Measurements from ENCODE around the gene PKN3. TPM values are rescaled to one million over a fixed set of nuclear protein-coding genes. Genes with fewer than 3 reads are reported as not detected.

PKN3 gene
- total RNA-seq, 4 donors from 2014 or later, result 4.0 to 10.0 (median 7.6) TPM

GRCh38 chr9:128762671-128763449, 60.6 kb downstream of the PKN3 start:
- TF ChIP-seq POLR2A (IDR thresholded peaks at IDR 0.05; ENCODE audit: low read depth) (no peak), POLR2AphosphoS5 (IDR thresholded peaks at IDR 0.05) (no peak), EP300 (IDR thresholded peaks at IDR 0.05) (no peak)
- TF ChIP-seq, protein P1, sequence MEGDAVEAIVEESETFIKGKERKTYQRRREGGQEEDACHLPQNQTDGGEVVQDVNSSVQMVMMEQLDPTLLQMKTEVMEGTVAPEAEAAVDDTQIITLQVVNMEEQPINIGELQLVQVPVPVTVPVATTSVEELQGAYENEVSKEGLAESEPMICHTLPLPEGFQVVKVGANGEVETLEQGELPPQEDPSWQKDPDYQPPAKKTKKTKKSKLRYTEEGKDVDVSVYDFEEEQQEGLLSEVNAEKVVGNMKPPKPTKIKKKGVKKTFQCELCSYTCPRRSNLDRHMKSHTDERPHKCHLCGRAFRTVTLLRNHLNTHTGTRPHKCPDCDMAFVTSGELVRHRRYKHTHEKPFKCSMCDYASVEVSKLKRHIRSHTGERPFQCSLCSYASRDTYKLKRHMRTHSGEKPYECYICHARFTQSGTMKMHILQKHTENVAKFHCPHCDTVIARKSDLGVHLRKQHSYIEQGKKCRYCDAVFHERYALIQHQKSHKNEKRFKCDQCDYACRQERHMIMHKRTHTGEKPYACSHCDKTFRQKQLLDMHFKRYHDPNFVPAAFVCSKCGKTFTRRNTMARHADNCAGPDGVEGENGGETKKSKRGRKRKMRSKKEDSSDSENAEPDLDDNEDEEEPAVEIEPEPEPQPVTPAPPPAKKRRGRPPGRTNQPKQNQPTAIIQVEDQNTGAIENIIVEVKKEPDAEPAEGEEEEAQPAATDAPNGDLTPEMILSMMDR (IDR thresholded peaks at IDR 0.05), result no peak
- intact Hi-C loops (cut with DNase I), result no loop called here
- peaks cover 0 to 30% (median 6%) of the 10 kb centered on the region in 4 donors for H3K36me3 ChIP-seq
- no peak overlapping the region for H3K4me3 ChIP-seq
- WGBS, result 76% methylated on average over 9 of the region's 9 CpGs
- H3K27me3 ChIP-seq, result no peaks in the 10 kb centered on the region
- no peak overlapping the region for H3K27ac ChIP-seq (replicated peaks in 1 of 4)
- H3K4me1 ChIP-seq, result peaks cover 5 to 25% (median 13%) of the 10 kb centered on the region in 4 donors
- no peak for DNase-seq (ENCODE audit: extremely low spot score)
- H3K9me3 ChIP-seq, result no peaks in the 10 kb centered on the region

DNA sequence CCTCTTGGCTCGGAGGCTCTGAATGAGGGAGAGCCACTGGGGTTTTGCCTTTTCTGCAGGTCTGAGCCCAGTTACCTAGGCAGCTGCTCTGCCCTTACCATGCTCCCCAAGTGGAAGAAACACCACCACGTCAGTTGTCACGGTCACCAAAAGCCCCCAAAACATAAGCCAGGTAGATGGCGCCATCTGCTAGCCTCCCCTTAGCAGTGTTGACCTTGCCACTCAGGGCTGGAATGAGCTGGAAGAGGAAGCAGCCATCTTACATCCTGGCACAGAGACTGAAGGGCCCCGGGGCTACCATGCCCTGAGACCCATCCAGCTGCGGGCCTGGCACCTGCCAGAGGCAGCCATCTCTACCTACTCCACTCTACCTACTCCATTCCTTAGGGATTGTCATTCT, 62.1 kb downstream of the PKN3 start:
- peaks cover 0 to 32% (median 9%) of the 10 kb centered on the region in 4 donors for H3K36me3 ChIP-seq
- intact Hi-C loops (cut with DNase I), result no loop called here
- H3K27me3 ChIP-seq, result no peaks in the 10 kb centered on the region
- H3K9me3 ChIP-seq, result no peaks in the 10 kb centered on the region
- no peak for DNase-seq (ENCODE audit: extremely low spot score)
- TF ChIP-seq, protein P1 (IDR thresholded peaks at IDR 0.05), result no peak
- TF ChIP-seq POLR2A (IDR thresholded peaks at IDR 0.05; ENCODE audit: low read depth) (no peak), POLR2AphosphoS5 (IDR thresholded peaks at IDR 0.05) (no peak), EP300 (IDR thresholded peaks at IDR 0.05) (no peak)
- H3K4me1 ChIP-seq, result peaks cover 15 to 38% (median 20%) of the 10 kb centered on the region in 4 donors
- 85% methylated on average over 6 of the region's 6 CpGs for WGBS
- H3K4me3 ChIP-seq, result no peak overlapping the region
- no peak overlapping the region for H3K27ac ChIP-seq (replicated peaks in 1 of 4)

DNA sequence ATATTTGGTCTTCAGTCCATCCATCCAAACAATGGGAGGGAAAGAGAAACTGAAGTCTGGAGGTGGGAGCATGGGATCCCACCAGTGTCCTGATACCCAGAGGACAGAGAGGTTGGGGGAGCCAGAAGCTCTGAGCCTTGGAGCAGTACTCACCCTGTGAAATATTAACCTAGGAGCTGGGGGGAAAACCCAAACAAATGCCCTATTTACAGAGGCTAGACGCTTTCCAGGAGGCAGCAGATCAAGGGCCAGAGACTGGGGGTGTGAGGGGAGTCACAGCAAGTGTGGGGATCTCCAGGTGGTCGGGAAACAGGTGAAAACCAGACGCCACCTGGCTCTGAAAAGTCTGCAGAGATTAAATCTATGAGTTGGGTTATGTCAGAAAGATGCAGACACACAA, 63.2 kb downstream of the PKN3 start:
- Histone ChIP-seq H3K27ac (replicated peaks in 1 of 4) (no peak overlapping the region), H3K9me3 (no peaks in the 10 kb centered on the region), H3K4me1 (peaks cover 22 to 49% (median 31%) of the 10 kb centered on the region in 4 donors), H3K4me3 (no peak overlapping the region), H3K36me3 (peaks cover 0 to 32% (median 9%) of the 10 kb centered on the region in 4 donors), H3K27me3 (no peaks in the 10 kb centered on the region)
- WGBS, result 88% methylated on average over 3 of the region's 3 CpGs
- no peak for TF ChIP-seq POLR2A (IDR thresholded peaks at IDR 0.05; ENCODE audit: low read depth)
- TF ChIP-seq POLR2AphosphoS5 (IDR thresholded peaks at IDR 0.05), result no peak
- no peak for TF ChIP-seq EP300 (IDR thresholded peaks at IDR 0.05)
- TF ChIP-seq, protein P1 (IDR thresholded peaks at IDR 0.05), result no peak
- intact Hi-C loops (cut with DNase I), result no loop called here
- DNase-seq (ENCODE audit: extremely low spot score), result no peak

DNA sequence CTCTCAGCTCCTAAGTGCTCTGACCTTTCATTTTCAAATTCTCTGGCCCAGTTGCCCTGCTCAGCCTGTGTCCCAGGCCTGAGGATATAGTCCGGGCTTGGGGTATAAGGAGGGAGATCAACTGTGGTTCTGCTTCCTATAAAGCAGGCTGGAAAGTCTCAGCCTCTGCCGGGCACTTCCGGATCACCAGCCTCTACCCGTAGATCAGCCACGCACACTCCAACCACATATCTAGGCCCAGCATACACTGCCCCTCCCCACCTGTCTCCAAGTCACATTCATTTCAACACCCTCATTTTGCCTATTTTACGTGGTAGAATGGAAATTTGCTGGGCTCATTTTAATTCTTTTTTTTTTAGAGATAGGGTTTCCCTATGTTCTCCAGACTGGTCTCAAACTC, 66.3 kb downstream of the PKN3 start:
- no peak for TF ChIP-seq EP300 (IDR thresholded peaks at IDR 0.05)
- no peak for TF ChIP-seq POLR2AphosphoS5 (IDR thresholded peaks at IDR 0.05)
- TF ChIP-seq, protein P1 (IDR thresholded peaks at IDR 0.05), result no peak
- no peak for TF ChIP-seq POLR2A (IDR thresholded peaks at IDR 0.05; ENCODE audit: low read depth)
- Histone ChIP-seq H3K27ac (replicated peaks in 1 of 4) (no peak overlapping the region), H3K36me3 (peaks cover 0 to 32% (median 9%) of the 10 kb centered on the region in 4 donors), H3K27me3 (no peaks in the 10 kb centered on the region), H3K9me3 (no peaks in the 10 kb centered on the region), H3K4me1 (peaks cover 27 to 49% (median 34%) of the 10 kb centered on the region in 4 donors), H3K4me3 (no peak overlapping the region)
- 83% methylated on average over 5 of the region's 6 CpGs for WGBS
- intact Hi-C loops (cut with DNase I), result no loop called here
- DNase-seq (ENCODE audit: extremely low spot score), result no peak

Small RNAs within 50 kb of the gene (small RNA-seq; reads per million reads assigned to genes)
- 0 reads per million in 3 donors for gene RF00017
- gene RN7SL560P, result 0 reads per million in 3 donors

Other genes with a start within 250 kb of the PKN3 start
- gene ODF2, start 246.5 kb upstream of the PKN3 start, total RNA-seq, result 10 to 100 TPM; 18.1 to 34.3 (median 23.0) TPM
- gene GLE1, start 197.8 kb upstream of the PKN3 start, total RNA-seq, result 10 to 100 TPM; 18.3 to 27.8 (median 20.5) TPM
- gene SPTAN1, start 149.9 kb upstream of the PKN3 start, total RNA-seq, result 100 to 1,000 TPM; 204 to 368 (median 348) TPM
- gene DYNC2I2, start 45.7 kb upstream of the PKN3 start, total RNA-seq, result 10 to 100 TPM; 27.8 to 54.8 (median 39.2) TPM
- gene SET, start 13.3 kb upstream of the PKN3 start, total RNA-seq, result 100 to 1,000 TPM; 170 to 239 (median 205) TPM
- gene ZDHHC12, start 21.6 kb downstream of the PKN3 start, total RNA-seq, result 10 to 100 TPM; 23.3 to 35.7 (median 29.8) TPM
- 100 to 1,000 TPM in 1 of 4 donors, 10 to 100 TPM in 3; 56.5 to 114 (median 79.4) TPM for gene ZER1, start 69.4 kb downstream of the PKN3 start, total RNA-seq
- 10 to 100 TPM; 12.4 to 20.8 (median 16.1) TPM for gene TBC1D13, start 84.8 kb downstream of the PKN3 start, total RNA-seq
- gene ENDOG, start 116.0 kb downstream of the PKN3 start, total RNA-seq, result 10 to 100 TPM; 21.4 to 44.5 (median 37.5) TPM
- gene SPOUT1, start 127.3 kb downstream of the PKN3 start, total RNA-seq, result 10 to 100 TPM; 15.3 to 36.5 (median 19.8) TPM
- 1 to 10 TPM; 4.3 to 8.4 (median 6.2) TPM for gene KYAT1, start 179.4 kb downstream of the PKN3 start, total RNA-seq
- 10 to 100 TPM; 39.5 to 94.2 (median 55.6) TPM for gene LRRC8A, start 179.6 kb downstream of the PKN3 start, total RNA-seq
- 10 to 100 TPM; 10.4 to 22.3 (median 12.0) TPM for gene PHYHD1, start 218.5 kb downstream of the PKN3 start, total RNA-seq
- 10 to 100 TPM; 10.4 to 20.7 (median 14.1) TPM for gene DOLK, start 245.1 kb downstream of the PKN3 start, total RNA-seq
- 10 to 100 TPM; 22.9 to 34.0 (median 29.4) TPM for gene NUP188, start 245.2 kb downstream of the PKN3 start, total RNA-seq